Ramos (cell line): ENCODE measurements around the gene U2AF1L4.

Experiments
- in situ Hi-C: fragments of 300-500 bp; cut with MboI; formaldehyde crosslinking; loops from one replicate; pipeline ENCODE4 v1.14.3; 2022; ENCODE audit warnings: low sequenced_read_pairs; ENCODE audit not compliant: unreplicated experiment

Gene U2AF1L4

DNA sequence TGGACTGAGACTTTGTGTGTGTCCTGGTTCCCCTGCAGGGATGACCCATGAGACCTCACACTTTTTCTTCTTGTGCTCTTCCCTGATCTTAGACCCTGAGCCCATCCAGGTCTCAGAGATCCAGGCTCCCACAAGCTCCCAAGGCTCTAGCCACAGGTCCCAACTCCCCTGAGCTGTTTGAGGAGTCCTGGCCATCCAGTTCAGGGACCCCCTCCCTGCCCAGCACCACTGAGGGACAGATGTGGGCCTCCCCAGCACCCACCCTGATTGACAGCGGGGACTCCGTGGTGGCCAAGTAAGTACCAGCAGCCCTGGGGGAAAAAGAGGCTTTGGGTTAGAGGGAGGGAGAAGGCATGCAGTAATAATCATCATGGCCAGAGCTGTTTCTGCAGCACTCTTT is 14.5 kb upstream of the U2AF1L4 start:
- in situ Hi-C loops: no loop called here

DNA sequence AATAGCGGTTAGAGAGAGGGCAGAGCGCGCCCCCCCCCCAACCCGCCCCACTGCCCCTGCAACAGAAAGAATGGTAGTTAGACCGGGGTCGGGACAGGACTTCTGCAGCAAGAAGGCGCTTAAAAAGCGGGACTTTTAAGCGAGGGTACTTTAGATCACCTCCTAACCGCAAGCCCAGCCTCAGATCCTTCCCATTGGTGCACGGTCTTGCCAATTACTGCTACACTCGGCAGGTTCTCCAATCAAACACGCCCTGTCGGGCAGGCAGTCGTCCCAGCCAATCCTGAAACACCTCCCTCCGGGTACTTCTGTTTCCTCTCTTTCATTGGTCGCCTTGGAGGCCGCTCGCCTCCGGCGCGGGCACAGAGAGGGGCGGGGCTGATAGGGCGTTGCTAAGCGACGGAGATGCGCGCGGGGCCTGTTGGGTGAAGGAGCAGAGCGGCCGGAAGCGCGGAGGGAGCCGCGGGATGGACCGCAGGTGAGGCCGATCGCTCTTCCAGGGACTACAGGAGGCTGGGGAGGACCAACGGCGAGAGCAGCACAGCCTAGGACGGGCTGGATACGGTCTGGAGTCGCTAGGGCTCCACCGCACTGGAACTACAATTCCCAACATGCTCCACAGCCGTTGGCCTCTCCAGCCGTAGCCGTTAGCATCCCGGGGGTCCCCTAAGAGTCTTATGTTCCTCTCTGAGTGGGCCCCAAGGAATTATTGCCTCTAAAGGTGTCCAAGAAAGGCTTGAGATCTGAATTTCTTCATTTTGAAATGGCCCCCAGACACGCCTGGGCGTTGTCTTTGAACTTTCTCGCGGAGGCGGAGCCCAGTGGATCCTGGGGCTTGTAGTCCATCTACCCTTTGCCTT is 12.8 kb upstream of the U2AF1L4 start, which contains the start of gene PROSER3:
Gene PROSER3, plus strand, starts transcription at position 428 of the 860 bp plus-strand sequence. Its CDS starts 40 bp downstream, at position 468.
- in situ Hi-C loops: no loop called here

DNA sequence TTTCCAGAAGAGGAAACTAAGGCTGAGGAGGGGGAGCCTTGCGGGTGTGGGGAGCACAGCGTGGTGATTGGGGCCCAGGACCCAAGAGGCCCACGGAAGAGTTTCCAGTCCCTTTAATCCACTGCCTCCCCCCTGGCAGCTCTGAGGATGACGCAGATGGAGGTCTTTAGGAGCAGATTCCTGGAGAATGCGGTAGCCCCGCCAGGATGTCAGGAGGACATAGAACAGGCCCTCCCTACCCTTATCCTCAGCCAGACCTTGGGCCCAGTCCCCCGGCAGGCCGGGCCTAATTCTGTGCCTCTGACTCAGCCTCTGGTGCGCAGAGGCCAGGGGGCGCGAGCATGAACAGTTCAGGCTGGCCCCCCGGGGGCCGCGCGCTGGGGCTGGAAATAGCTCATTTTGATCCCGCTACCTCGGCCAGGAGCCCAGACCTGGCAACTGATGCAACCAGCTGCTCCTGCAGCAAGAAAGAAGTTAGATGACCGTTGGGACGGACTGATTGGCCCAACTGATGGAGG is 12.1 kb upstream of the U2AF1L4 start:
- in situ Hi-C loops: no loop called here

DNA sequence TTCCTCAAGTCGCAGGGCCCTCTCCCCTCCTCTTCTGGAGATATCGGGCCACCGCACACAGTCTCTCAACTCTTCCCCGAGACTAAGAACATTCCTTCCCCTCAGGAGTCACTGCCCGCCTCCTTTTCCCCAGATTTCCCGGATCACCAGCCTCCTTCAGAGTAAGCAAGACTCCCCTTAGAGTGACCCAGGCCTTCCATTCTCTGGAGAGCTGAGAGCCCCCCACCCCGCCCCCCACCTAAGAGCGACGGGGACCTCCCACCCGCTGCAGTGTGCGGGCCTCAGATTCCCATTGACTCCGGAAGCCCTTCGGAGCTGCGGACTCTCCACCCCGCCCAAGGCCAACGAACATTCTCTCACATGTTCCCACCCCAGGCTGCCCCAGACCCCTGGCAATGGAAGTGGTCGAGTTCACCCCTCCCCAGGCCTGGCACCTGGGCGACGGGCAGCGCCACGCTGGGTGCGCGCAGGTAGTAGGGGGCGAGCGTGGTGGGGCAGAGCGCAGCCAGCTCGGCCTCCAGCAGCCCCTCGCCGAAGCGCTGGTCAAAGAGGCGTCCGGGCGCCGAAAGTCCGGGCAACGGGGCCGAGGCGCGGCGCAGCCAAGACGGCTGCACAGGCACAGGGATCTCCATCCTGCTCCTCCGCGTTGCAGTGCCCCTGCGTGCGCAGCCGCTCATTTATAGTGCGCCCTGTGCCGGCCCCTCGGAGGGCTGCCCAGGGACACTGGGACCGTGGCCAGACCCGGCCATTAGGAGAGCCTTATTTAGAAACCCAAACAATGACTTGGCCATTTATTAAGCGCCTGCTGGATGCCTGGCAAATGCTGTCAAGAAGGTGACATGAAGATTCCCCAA is 11.4 kb upstream of the U2AF1L4 start, which contains the start of gene HSPB6:
Gene HSPB6, minus strand, starts transcription at position 653 of the 854 bp plus-strand sequence. Its CDS starts 21 bp downstream, at position 632.
- in situ Hi-C loops: no loop called here

DNA sequence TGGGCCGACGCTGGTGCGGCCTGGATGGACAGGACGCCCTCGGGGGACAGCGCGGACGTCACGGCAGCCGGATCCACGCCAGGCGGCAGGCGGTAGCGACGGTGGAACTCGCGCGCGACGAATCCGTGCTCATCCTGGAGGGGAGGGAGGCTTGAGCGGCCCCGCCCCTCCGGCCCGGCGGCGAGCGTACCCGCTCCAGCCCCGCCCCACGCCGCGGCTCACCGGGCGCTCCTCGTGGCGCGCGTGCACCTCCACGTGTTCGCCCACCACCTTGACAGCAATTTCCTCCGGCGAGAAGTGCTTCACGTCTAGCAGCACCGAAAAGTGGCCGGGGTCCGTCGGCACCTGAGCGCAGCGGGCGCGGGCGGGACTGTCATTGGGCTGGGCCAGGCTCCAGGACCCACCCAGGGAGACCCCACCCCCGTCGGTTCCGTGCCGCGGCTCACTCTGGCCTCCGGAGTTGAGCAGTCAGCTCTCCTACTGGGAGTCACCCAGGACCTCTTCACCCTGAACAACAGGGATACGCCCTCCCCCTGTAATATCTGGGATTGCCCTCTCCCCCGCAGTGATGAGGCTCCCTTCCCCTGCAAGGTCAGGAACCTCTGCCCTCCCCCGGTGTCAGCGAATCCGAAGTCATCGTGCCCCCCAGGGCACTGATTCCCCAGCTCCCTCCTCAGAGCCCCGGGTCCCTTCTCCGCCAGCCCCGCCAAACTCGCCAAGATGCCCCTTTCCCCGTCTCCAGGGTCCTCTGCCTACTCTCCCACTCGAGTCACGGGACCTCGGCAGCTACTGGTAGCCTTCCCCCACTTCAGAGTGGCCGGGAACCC is 10.5 kb upstream of the U2AF1L4 start:
- in situ Hi-C loops: no loop called here

DNA sequence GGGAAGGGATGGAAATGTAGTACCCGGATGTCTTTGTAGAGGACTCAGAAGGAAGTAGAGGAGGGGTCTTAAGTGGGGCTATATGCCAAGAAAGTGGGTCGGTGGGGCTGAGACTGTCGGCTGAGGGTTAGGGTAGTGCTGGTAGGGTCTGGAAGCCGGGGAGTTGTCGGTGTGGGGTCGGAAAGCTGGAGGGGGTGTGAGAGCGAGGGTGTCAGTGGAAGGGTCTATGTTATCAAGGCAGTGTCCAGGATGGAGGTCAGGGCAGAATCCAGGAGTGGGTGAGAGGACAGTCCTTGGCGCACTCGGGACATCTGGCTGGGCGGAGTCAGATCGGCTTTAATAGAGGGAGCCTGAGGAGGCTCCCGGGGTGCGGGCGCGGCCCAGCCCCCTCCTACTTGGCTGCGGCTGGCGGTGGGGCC is 9.9 kb upstream of the U2AF1L4 start:
- in situ Hi-C loops: no loop called here

DNA sequence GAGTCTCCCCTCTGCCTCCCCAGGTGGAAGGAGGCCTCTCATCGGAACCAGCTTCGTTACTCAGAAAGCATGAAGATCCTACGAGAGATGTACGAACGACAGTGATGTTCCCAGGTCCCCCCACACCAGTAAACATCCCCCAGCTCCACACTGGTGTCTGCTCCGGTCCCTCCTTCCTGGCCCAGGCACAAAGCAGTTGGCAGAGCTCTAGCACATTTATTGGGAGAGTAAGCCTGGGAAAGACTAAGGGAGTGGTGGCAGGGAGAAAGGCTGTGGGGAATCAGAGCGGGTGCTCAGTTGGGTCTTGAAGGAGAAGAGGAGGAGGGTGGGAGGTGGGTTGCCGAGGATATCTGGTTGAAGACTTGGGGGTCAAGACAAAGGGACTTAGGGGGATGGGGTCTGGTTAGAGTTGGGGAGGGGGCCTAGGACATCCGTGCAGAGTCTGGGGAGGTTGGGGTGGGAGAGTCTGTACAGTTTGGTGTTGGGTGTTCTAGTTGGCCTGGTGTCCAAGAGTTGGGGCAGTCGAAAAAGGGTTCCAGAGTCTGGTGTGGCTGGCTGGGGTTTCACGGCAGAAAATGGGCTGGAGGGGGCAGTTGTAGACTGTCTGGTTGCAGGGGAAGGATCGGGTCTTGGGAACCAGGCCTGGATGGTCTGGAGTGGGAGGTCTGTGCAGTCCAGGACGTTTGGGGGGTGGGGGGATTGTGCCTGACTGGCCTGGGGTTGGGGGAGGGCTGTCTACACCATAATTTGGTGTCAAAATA is 9.3 kb upstream of the U2AF1L4 start:
- in situ Hi-C loops: no loop called here

DNA sequence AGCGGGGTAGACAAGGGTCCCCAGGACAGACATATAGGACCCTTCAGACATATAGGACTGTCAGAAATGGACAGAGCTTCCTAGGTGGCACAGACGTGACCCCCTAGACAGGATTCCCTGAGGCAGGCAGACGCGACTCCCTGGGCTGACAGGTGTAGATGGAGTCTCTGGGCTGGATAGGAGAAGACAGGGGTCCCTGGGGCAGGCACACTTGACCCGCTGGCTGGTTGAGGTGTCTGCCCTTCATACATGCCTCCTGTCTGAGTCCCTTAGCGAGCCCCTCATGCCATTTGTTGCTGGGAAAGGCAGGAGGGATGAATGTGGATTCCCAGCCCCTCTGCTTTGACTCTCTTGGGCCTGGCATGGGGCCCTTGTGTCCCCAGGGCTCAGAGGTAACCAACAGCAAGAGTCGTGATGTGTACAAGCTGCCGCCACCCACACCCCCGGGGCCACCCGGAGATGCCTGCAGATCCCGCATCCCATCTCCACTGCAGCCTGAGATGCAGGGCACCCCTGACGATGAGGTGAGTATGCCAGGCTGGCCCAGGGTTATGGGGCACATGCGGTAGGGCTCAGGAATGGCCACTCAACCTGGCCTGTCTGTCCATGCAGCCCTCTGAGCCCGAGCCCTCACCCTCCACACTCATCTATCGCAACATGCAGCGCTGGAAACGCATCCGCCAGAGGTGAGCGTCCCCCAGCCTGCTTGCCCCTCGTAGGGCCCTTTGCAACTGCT is 8.6 kb upstream of the U2AF1L4 start:
- in situ Hi-C loops: no loop called here

DNA sequence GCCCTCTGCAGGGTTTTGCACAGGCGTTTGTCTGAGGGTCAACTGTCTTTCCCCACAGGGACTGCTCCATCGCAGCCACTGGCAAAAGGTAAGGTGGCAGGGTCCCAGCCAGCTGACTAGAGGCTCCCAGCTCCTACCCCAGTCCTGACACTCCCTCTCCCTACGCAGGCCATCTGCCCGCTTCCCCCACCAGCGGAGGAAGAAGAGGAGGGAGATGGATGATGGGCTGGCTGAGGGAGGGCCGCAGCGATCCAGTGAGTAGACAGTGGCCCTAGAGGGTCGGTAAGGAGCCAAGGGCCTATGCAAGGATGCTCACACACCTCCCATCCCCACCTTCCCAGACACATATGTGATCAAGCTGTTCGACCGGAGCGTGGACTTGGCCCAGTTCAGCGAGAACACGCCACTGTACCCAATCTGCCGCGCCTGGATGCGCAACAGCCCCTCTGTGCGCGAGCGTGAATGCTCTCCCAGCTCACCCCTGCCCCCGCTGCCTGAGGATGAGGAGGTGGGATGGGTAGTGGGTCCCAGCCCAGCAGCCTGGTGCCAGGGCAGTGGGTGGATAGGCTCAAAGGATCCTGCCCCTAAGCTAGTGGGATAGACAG is 7.6 kb upstream of the U2AF1L4 start:
- in situ Hi-C loops: no loop called here

DNA sequence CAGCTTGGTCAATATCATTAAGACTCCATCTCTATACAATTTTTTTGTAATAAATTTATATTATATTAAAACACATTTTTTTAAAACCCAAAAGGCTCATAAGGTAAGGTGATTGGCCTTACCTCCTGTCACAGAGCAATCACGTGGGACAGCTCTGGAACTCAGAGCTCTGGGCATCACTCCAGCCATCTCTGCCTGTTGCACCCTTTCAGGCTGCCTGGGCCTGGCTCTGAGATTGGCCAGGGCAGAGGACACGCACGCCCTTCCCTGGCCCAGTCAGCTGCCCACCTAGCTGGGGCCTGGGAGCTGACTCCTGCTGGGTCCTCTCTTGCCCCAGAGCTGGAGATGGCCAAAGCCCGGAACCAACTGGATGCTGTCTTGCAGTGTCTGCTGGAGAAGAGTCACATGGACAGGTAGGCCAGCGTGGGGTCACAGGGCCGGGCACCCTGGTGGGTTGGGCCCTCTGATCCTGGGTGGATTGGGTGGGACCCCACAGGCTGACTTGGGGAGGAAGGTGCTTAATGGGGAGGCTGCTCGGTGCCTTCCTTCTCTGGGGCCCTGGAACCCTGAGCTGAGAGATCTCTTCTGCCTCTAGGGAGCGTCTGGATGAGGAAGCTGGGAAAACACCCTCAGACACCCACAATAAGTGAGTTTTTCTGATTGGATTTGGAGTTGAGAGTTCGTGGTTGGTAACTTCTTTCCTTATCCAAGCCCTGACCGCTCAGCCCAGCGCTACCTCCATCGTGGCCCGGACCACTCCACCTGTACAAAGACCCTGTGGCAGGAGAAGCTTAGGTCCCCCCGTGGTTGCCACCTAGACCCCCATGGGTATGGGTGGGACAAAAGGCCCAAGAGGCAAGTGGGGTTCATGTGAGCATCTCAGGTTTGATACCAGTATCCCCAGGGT is 6.9 kb upstream of the U2AF1L4 start:
- in situ Hi-C loops: no loop called here

DNA sequence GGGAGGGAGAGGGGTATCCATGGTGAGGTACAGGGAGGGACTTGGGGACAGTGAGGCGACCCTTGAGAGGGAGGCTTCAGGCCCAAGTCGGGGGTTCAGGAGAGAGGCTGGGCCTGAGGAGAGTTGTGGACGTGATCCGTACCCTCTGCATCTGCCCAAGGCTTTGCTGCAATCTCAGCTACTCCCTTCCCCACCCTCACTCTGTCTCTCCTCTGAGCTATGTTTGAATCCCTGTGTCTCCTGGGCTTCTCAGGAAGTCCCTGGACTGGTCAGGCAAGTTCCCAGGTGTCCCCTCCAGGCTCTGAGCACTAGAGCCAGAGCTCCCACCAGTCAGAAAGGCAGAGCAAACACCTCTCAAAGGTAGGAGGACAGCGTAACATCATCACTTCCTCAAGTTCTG is 4.9 kb upstream of the U2AF1L4 start:
- in situ Hi-C loops: no loop called here

DNA sequence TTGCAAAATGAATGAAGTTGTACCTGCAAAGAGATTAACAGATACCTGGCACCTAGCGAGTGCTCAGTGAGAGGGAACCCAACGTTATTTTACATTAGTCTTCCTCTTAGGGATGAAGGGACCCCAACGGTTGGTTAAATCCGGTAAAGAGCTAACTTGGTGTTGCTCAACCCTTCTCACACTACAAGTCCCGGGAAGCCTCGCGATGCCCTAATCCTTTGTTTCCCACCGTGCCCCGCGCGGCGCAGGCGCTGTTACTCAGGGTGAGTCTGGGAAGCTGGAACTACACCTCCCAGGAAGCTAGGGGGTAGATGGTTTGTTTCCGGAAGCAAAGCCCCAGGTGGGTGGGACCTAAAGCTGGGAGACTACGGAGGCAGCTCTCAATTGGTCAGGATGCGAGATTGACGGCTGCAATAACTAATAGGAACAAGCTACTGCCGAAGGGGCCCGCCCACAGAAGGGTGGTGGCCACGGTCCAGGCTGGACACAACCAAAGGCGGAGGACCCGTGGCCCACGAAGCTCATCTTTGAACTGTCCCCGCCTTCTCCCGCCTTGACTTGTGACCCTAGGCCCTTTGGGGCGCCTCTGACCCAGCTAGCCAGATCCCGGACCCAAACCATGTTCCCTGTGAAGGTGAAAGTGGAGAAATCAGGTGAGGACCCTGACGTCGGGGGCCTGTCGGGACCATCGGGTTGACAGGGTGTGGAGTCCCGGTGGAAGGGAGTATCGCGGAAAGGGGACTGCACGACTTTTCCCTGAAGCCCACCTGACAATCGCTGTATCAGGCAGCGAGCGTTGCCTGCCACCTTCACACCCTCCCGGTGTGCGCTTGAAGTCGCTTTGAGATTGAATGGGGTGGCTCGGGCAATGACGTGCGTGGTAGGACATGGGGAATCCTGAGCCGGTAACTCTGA is 3.1 kb upstream of the U2AF1L4 start, which contains the start of gene LIN37:
Gene LIN37, plus strand, starts transcription at position 471 of the 915 bp plus-strand sequence. Its CDS starts 149 bp downstream, at position 620.
- in situ Hi-C loops: no loop called here

DNA sequence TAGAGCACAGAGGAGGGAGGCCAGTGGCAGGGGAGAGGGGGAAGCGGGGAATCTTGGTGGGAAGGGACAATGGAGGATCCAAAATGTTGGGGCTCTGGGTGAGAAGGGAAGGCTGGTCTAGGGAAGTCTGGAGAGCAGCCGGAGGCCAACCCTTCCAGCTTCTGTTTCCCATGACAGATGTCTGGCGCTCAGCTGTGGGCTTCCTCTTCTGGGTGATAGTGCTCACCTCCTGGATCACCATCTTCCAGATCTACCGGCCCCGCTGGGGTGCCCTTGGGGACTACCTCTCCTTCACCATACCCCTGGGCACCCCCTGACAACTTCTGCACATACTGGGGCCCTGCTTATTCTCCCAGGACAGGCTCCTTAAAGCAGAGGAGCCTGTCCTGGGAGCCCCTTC is 1.3 kb upstream of the U2AF1L4 start:
- in situ Hi-C loops: no loop called here

DNA sequence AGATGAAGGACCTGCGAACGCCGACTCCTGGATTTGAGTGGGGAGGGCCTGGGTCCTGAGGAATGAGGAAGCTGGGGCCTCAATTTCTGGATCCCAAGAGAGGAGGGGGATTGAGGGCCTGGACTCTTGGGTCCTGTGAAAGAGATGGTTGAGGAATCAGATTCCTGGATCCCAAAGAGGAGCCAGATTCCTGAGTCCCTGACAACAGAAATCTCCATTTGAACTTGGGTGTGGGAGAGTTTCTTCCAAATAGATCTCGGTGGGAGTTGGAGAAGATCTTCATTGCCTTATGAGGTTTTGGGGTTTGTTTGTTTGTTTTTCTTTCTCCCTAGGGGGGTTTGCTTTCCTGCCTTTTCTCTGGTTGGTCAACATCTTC is 857 bp upstream of the U2AF1L4 start:
- in situ Hi-C loops: no loop called here

DNA sequence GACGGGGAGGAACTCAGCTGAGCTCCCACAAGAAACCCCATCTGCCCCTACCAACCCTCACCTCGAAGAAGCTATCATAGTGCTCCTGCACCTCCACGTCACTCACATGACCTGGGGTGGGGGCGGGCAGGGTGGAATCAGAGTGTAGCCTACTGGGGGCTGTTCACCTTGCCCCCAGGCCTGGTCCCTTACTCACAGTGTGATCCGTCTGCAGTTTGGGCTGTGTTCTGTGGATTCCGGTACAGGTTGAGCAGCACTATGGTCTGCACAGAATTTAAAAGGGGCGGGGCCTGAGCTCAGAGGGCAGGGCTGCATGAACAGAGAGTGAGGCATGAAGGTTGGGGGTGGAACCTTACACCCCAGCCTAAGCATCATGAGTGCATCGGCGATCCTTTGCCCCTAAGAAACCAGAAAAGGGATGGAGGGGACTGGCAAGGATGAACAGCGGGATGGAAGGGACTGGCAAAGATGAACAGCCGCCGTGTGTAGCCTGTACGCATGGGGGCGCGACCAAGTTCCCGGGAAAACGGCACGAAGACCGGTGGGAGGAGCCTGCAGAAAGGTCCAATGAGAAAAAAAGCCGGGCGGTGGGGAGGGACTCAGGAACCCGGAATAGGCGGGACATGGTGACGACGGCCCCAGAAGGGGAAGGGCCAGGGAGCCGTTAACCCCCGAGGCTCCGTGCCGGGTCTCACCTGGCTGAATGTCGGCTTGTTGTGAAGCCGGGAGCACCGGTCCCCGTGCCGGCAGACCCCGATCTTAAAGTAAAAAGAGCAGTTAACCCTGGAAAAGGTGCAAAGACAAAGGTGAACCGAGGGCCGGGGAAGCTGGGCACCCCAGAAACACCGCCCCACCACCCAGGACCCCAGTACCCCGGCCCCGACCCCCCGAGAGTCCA is 539 bp downstream of the U2AF1L4 start:
- in situ Hi-C loops: no loop called here
